Mucosa of descending colon (tissue), 3 donors: ENCODE measurements around the gene SORCS2. TPM values are rescaled to one million over a fixed set of nuclear protein-coding genes. Genes with fewer than 3 reads are reported as not detected.

Experiments used
- ATAC-seq: fragments of 200-7000 bp; cut with Tn5 transposase; one replicate; pipeline ENCODE4 v1.9.1; 2020; ENCODE audit warnings: mild to moderate bottlenecking, moderate library complexity
- DNase-seq, 3 donors: peaks; one replicate each; pipeline ENCODE4 v3.0.0-alpha.2; 2020
- H3K36me3 ChIP-seq: fragments of 200-600 bp; one replicate; pipeline ENCODE4 v1.8.0; 2021; ENCODE audit warnings: low read depth, mild to moderate bottlenecking
- H3K4me1 ChIP-seq: fragments of 200-600 bp; one replicate; pipeline ENCODE4 v1.8.0; 2021; ENCODE audit warnings: low read depth, mild to moderate bottlenecking
- H3K4me3 ChIP-seq: fragments of 200-600 bp; one replicate; pipeline ENCODE4 v1.8.0; 2021; ENCODE audit warnings: mild to moderate bottlenecking
- H3K9me3 ChIP-seq: fragments of 200-600 bp; one replicate; pipeline ENCODE4 v1.8.0; 2021; ENCODE audit warnings: mild to moderate bottlenecking
- CTCF ChIP-seq: fragments of 200-600 bp; IDR thresholded peaks from one replicate; pipeline ENCODE4 v1.8.0; 2022; ENCODE audit warnings: antibody characterized with exemption, mild to moderate bottlenecking
- intact Hi-C, 2 donors: fragments of 100-400 bp; cut with DNase I in 1 of 2; cut with micrococcal nuclease in 1 of 2; formaldehyde crosslinking; loops; one replicate each; pipeline versions ENCODE4 v1.11.0 to v1.11.1; 2022; cut with DNase I, micrococcal nuclease
- total RNA-seq, 3 donors: library from RNA; stranded (reverse); fragmentation: NEBNext Ultra II Directional in 2 of 3; extraction: Animal tissue kit (Norgen Biotek cat#: 25700) in 2 of 3; gene quantifications; one replicate each; pipeline versions ENCODE4 v1.2.1 to v1.2.4, GENCODE V29; 2021 to 2023
- donor health status: DM: no; HTN: no; CAD: no; lungs with moderate emphysema.
- donor health status: DM: no; HTN: no; CAD: no.
- donor health status: DM: no; HTN: yes; CAD: no.

Gene SORCS2
- total RNA-seq, 3 donors from 2014 or later: 0.20 to 3.1 (median 1.5) TPM

- no peak for TF ChIP-seq CTCF
- no peaks in the 10 kb centered on the region for H3K36me3 ChIP-seq
- DNase-seq: no peak
- H3K9me3 ChIP-seq: no peaks in the 10 kb centered on the region
- intact Hi-C loops: no loop called here
- ATAC-seq: no peak
- no peaks in the 10 kb centered on the region for H3K4me1 ChIP-seq
- no peak overlapping the region for H3K4me3 ChIP-seq
These were observed 162.6 kb downstream of the SORCS2 start for GRCh38 chr4:7354927-7355326.

- no peaks in the 10 kb centered on the region for H3K4me1 ChIP-seq
- no peaks in the 10 kb centered on the region for H3K36me3 ChIP-seq
- H3K9me3 ChIP-seq: no peaks in the 10 kb centered on the region
- intact Hi-C loops: no loop called here
- no peak overlapping the region for H3K4me3 ChIP-seq
- TF ChIP-seq CTCF: no peak
- ATAC-seq (no peak), DNase-seq (no peak)
These were observed 163.5 kb downstream of the SORCS2 start for GRCh38 chr4:7355795-7356194.

- no peak for DNase-seq
These were observed 164.5 kb downstream of the SORCS2 start for GRCh38 chr4:7356667-7357310.

GRCh38 chr4:7357323-7357722 lies 165.0 kb downstream of the SORCS2 start:
- H3K9me3 ChIP-seq: no peaks in the 10 kb centered on the region
- no peak for TF ChIP-seq CTCF
- no peak for ATAC-seq
- DNase-seq: no peak
- no peak overlapping the region for H3K4me3 ChIP-seq
- H3K4me1 ChIP-seq: no peaks in the 10 kb centered on the region
- no peaks in the 10 kb centered on the region for H3K36me3 ChIP-seq
- intact Hi-C loops: no loop called here

More at GRCh38 chr4:7356667-7357310, 164.5 kb downstream of the SORCS2 start:
- Histone ChIP-seq H3K4me3 (no peak overlapping the region), H3K9me3 (no peaks in the 10 kb centered on the region), H3K36me3 (no peaks in the 10 kb centered on the region), H3K4me1 (no peaks in the 10 kb centered on the region)
- no peak for ATAC-seq
- TF ChIP-seq CTCF: no peak
- intact Hi-C loops: no loop called here

- no peak for DNase-seq
- Histone ChIP-seq H3K9me3 (no peaks in the 10 kb centered on the region), H3K36me3 (no peaks in the 10 kb centered on the region), H3K4me1 (no peaks in the 10 kb centered on the region), H3K4me3 (no peak overlapping the region)
- no peak for TF ChIP-seq CTCF
- ATAC-seq: no peak
- intact Hi-C loops: no loop called here
These were observed 165.9 kb downstream of the SORCS2 start for GRCh38 chr4:7358100-7358735.
